MM.1S (cell line): ENCODE measurements around the gene MYO1C.
"Not testable (repeated sequence)": the region's sequence is repeated elsewhere in the genome, so short reads cannot be mapped to it uniquely, and the experiment has no call there.

Experiments
- DNase-seq: peaks from one replicate; pipeline ENCODE4 v3.0.0-alpha.2; 2015
- H2AFZ ChIP-seq: fragments of 300-600 bp; sonication (generic); 2 replicates; pipeline ENCODE4 v1.6.0; 2016; ENCODE audit warnings: antibody characterized with exemption, low read length
- H3F3A ChIP-seq: fragments of 300-600 bp; sonication (generic); 2 replicates; pipeline ENCODE4 v1.6.1; 2016; ENCODE audit warnings: mild to moderate bottlenecking, antibody characterized with exemption, low read length, moderate library complexity, mixed read lengths; ENCODE audit not compliant: insufficient read depth
- H3K27ac ChIP-seq: fragments of 300-600 bp; sonication (generic); 2 replicates; pipeline ENCODE4 v1.5.1; 2016; ENCODE audit warnings: mild to moderate bottlenecking, low read length
- H3K27me3 ChIP-seq: fragments of 300-600 bp; sonication (generic); replicated peaks from 2 replicates; pipeline ENCODE4 v1.6.0; 2016; ENCODE audit warnings: low read length; ENCODE audit not compliant: insufficient read depth
- H3K36me3 ChIP-seq: fragments of 300-600 bp; sonication (generic); replicated peaks from 2 replicates; pipeline ENCODE4 v1.6.1; 2016; ENCODE audit warnings: mild to moderate bottlenecking, low read length, mixed read lengths; ENCODE audit not compliant: insufficient read depth
- H3K4me1 ChIP-seq: fragments of 300-600 bp; sonication (generic); 2 replicates; pipeline ENCODE4 v1.6.1; 2016; ENCODE audit warnings: low read length, mixed read lengths
- H3K4me2 ChIP-seq: fragments of 300-600 bp; sonication (generic); 2 replicates; pipeline ENCODE4 v1.6.0; 2016; ENCODE audit warnings: low read depth, low read length
- H3K4me3 ChIP-seq: fragments of 300-600 bp; sonication (generic); 2 replicates; pipeline ENCODE4 v1.5.1; 2016; ENCODE audit warnings: low read length, mixed read lengths
- H3K79me2 ChIP-seq: fragments of 300-600 bp; sonication (generic); 2 replicates; pipeline ENCODE4 v1.6.1; 2016; ENCODE audit warnings: mixed run types, low read length, mixed read lengths
- H3K9ac ChIP-seq: fragments of 300-600 bp; sonication (generic); 2 replicates; pipeline ENCODE4 v1.6.1; 2016; ENCODE audit warnings: low read length, mixed read lengths
- H3K9me2 ChIP-seq: fragments of 300-600 bp; sonication (generic); replicated peaks from 2 replicates; pipeline ENCODE4 v1.6.1; 2016; ENCODE audit warnings: mild to moderate bottlenecking, low read length, mixed read lengths; ENCODE audit not compliant: insufficient read depth
- H3K9me3 ChIP-seq: fragments of 300-600 bp; sonication (generic); replicated peaks from 2 replicates; pipeline ENCODE4 v1.6.1; 2016; ENCODE audit warnings: mild to moderate bottlenecking, low read length, mixed read lengths; ENCODE audit not compliant: insufficient read depth
- H4K20me1 ChIP-seq: fragments of 300-600 bp; sonication (generic); 2 replicates; pipeline ENCODE4 v1.6.1; 2016; ENCODE audit warnings: mild to moderate bottlenecking, low read length, moderate library complexity, mixed read lengths; ENCODE audit not compliant: insufficient read depth
- CTCF ChIP-seq: fragments of 300-600 bp; sonication (generic); IDR thresholded peaks from 2 replicates; pipeline ENCODE4 v1.5.1; 2016; ENCODE audit warnings: antibody characterized with exemption, low read length, mixed read lengths
- EZH2 ChIP-seq: fragments of 300-600 bp; sonication (generic); optimal IDR thresholded peaks from 2 replicates; pipeline ENCODE3; 2017; ENCODE audit warnings: low read depth, mild to moderate bottlenecking, antibody characterized with exemption, low read length, mixed read lengths
- EZH2phosphoT487 ChIP-seq: fragments of 300-600 bp; sonication (generic); IDR thresholded peaks from 2 replicates; pipeline ENCODE4 v1.6.1; 2018; ENCODE audit warnings: antibody characterized with exemption, low read length

The MYO1C gene

GRCh38 chr17:1452836-1453235 lies 39.6 kb downstream of the MYO1C start:
- Histone ChIP-seq H3K4me2 (no peak overlapping the region), H3K9me2 (no peaks in the 10 kb centered on the region), H3F3A (peaks cover 4% of the 10 kb centered on the region; the same call in 1 of the 2 replicates), H3K36me3 (no peaks in the 10 kb centered on the region), H3K27me3 (no peaks in the 10 kb centered on the region), H3K4me1 (peaks cover 9% of the 10 kb centered on the region; the same call in 1 of the 2 replicates), H4K20me1 (peaks cover 9% of the 10 kb centered on the region; the same call in 1 of the 2 replicates), H3K27ac (no peak overlapping the region), H3K9me3 (no peaks in the 10 kb centered on the region), H2AFZ (no peak overlapping the region), H3K79me2 (peaks cover 81% of the 10 kb centered on the region), H3K9ac (no peak overlapping the region), H3K4me3 (no peak overlapping the region)
- TF ChIP-seq EZH2 (no peak), EZH2phosphoT487 (no peak), CTCF (no peak)
- DNase-seq = no peak

GRCh38 chr17:1450261-1450660 lies 42.2 kb downstream of the MYO1C start:
- H3K27me3 ChIP-seq, H3K9me3 ChIP-seq, H2AFZ ChIP-seq, H3K4me2 ChIP-seq, H3F3A ChIP-seq, H3K9ac ChIP-seq, H3K4me3 ChIP-seq, H3K4me1 ChIP-seq, H3K9me2 ChIP-seq, H3K27ac ChIP-seq, H3K36me3 ChIP-seq, DNase-seq: not testable (repeated sequence)
- Histone ChIP-seq H4K20me1 (peaks cover 18% of the 10 kb centered on the region), H3K79me2 (peaks cover 100% of the 10 kb centered on the region)

GRCh38 chr17:1449412-1449967 lies 43.0 kb downstream of the MYO1C start:
- no peaks in the 10 kb centered on the region for H3F3A ChIP-seq
- H3K4me2 ChIP-seq = no peak overlapping the region
- no peak overlapping the region for H3K27ac ChIP-seq
- H3K4me3 ChIP-seq = no peak overlapping the region
- peaks cover 14% of the 10 kb centered on the region for H4K20me1 ChIP-seq
- H3K9me3 ChIP-seq = no peaks in the 10 kb centered on the region
- H3K4me1 ChIP-seq = peaks cover 2% of the 10 kb centered on the region; the same call in 1 of the 2 replicates
- peaks cover 98% of the 10 kb centered on the region for H3K79me2 ChIP-seq
- H3K9ac ChIP-seq = no peak overlapping the region
- no peaks in the 10 kb centered on the region for H3K36me3 ChIP-seq
- H3K27me3 ChIP-seq = no peaks in the 10 kb centered on the region
- no peaks in the 10 kb centered on the region for H3K9me2 ChIP-seq
- DNase-seq = no peak
- H2AFZ ChIP-seq = no peak overlapping the region
- TF ChIP-seq EZH2 (no peak), EZH2phosphoT487 (no peak), CTCF (no peak)

GRCh38 chr17:1447052-1447451 lies 45.4 kb downstream of the MYO1C start:
- H4K20me1 ChIP-seq = peaks cover 14% of the 10 kb centered on the region
- H3K27me3 ChIP-seq = no peaks in the 10 kb centered on the region
- TF ChIP-seq EZH2phosphoT487 (no peak), CTCF (no peak), EZH2 (no peak)
- H3F3A ChIP-seq = no peaks in the 10 kb centered on the region
- H3K9ac ChIP-seq = no peak overlapping the region
- H3K36me3 ChIP-seq = no peaks in the 10 kb centered on the region
- H2AFZ ChIP-seq = no peak overlapping the region
- H3K9me2 ChIP-seq = no peaks in the 10 kb centered on the region
- no peak for DNase-seq
- no peaks in the 10 kb centered on the region for H3K4me1 ChIP-seq
- no peak overlapping the region for H3K4me3 ChIP-seq
- H3K9me3 ChIP-seq = no peaks in the 10 kb centered on the region
- no peak overlapping the region for H3K4me2 ChIP-seq
- peaks cover 94% of the 10 kb centered on the region for H3K79me2 ChIP-seq
- H3K27ac ChIP-seq = no peak overlapping the region
